GM12891 (cell line): ENCODE measurements around the gene DIP2C.

Source experiments
- DNase-seq: peaks from one replicate; pipeline ENCODE4 v3.0.0; 2011; ENCODE audit warnings: low spot score; ENCODE audit not compliant: insufficient read length
- FAIRE-seq: peaks from 2 replicates; lab custom pipeline; 2011; peaks lifted over from hg19 to GRCh38; lab: Jason Lieb, UNC
- PAX5 ChIP-seq: IDR thresholded peaks from 2 replicates; pipeline ENCODE4 v1.6.1; 2011; ENCODE audit warnings: low read length, moderate library complexity, mild to moderate bottlenecking; ENCODE audit not compliant: insufficient read depth, severe bottlenecking
- POLR2A ChIP-seq: IDR thresholded peaks from 2 replicates; pipeline ENCODE4 v1.6.1; 2011; ENCODE audit warnings: low read depth, low read length, control low read depth
- POLR2AphosphoS5 ChIP-seq: IDR thresholded peaks from 2 replicates; pipeline ENCODE4 v1.6.1; 2011; ENCODE audit warnings: low read depth, low read length, control low read depth
- POU2F2 ChIP-seq: IDR thresholded peaks from 2 replicates; pipeline ENCODE4 v1.6.1; 2011; ENCODE audit warnings: low read depth, mild to moderate bottlenecking, control low read depth, low read length, moderate library complexity
- SPI1 ChIP-seq: IDR thresholded peaks from 2 replicates; pipeline ENCODE4 v1.6.1; 2011; ENCODE audit warnings: low read depth, low read length, control low read depth
- TAF1 ChIP-seq: IDR thresholded peaks from 2 replicates; pipeline ENCODE4 v1.6.1; 2011; ENCODE audit warnings: low read depth, low read length, control low read depth

DIP2C gene

GRCh38 chr10:393787-394438, 295.6 kb downstream of the DIP2C start:
- DNase-seq = no peak
- peak; percentile 47 for FAIRE-seq
- no peak for TF ChIP-seq POLR2AphosphoS5
- no peak for TF ChIP-seq POLR2A
- TF ChIP-seq SPI1 = no peak
- no peak for TF ChIP-seq TAF1
- TF ChIP-seq PAX5 = no peak
- TF ChIP-seq POU2F2 = no peak

DNA sequence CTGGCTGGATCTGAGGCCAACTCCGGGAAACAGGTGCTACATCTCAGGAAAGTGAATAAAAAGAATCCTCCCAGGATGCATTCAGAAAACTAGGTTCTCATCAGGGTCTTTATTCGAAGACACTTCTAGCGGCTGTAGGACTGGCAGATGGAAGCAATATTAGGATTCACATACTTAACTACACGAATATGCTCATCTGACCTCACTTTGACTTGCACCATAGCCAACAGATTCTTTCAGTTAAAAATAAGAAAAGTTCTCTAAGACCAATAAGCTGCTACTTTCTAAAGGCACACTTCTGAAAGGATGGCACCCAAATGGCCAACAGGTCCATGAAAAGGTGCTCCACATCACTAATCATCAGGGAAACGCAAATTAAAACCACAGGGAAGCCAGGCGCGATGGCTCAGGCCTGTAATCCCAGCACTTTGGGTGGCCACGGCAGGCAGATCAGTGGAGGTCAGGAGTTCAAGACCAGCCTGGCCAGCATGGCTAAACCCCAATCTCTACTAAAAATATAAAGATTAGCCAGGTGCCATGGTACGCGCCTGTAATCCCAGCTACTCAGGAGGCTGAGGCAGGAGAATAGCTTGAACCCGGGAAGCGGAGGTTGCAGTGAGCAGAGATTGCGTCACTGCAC, 296.2 kb downstream of the DIP2C start:
- no peak for FAIRE-seq
- no peak for TF ChIP-seq POU2F2
- no peak for TF ChIP-seq POLR2A
- TF ChIP-seq PAX5 = no peak
- TF ChIP-seq SPI1 = no peak
- TF ChIP-seq TAF1 = no peak
- TF ChIP-seq POLR2AphosphoS5 = no peak
- DNase-seq = no peak

DNA sequence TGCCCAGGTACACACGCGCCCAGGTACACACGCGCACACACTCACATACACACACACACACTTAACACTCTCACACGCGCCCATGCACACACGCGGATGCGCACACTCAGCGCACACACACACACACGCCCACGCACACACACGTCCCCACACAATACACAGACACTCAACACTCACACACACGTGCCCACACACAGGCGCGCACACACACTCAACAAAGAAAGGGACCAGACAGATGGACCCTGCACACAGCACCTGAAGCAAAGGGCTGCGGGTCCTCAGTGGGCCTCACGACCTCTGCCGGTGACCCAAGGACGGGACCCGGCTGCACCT, 296.8 kb downstream of the DIP2C start:
- no peak for TF ChIP-seq SPI1
- TF ChIP-seq PAX5 = no peak
- TF ChIP-seq POLR2AphosphoS5 = no peak
- TF ChIP-seq POLR2A = no peak
- TF ChIP-seq TAF1 = no peak
- TF ChIP-seq POU2F2 = no peak
- no peak for DNase-seq
- FAIRE-seq = no peak

DNA sequence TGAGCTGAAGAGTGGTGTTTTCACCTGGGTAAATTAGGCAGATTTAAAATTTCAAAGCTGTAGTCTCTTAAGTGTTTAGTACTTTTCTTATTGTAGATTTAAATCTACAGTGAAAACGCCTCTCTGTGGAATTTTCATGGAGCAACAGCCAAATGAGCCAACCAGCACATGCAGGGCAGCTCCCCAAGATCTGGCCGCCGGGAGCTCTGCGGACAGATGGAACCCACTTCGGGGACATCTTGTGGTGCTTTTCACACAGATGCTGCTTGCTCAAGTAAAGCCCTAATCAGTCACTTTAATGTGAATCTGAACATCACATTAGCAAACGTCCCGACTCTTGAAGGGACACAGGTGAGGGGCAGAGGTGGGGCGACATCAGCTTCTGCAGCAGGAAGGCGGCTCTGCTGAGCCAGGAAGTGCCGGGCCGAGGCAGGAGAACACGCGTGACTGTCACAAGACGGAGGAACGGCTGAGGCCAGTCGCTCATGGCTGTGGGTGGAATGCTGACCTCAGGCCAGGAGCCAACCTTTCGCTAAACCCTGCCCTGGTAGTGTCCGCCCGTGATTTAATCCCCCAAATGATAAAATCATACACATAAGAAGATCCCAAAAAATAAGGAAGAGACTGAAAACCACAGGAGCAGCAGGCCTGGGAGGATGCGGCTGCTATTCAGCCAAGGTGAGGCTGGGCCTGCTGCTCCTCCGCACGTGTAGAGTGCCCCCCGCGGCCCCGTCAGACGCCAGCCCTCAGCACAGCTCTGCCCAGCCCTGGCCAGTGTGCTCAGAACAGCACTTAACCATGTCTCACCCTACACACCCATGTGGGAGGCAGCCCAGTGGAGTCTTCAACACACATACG, 297.4 kb downstream of the DIP2C start:
- DNase-seq = no peak
- no peak for FAIRE-seq
- TF ChIP-seq POLR2AphosphoS5 (no peak), POU2F2 (no peak), SPI1 (no peak), TAF1 (no peak), POLR2A (no peak), PAX5 (no peak)

DNA sequence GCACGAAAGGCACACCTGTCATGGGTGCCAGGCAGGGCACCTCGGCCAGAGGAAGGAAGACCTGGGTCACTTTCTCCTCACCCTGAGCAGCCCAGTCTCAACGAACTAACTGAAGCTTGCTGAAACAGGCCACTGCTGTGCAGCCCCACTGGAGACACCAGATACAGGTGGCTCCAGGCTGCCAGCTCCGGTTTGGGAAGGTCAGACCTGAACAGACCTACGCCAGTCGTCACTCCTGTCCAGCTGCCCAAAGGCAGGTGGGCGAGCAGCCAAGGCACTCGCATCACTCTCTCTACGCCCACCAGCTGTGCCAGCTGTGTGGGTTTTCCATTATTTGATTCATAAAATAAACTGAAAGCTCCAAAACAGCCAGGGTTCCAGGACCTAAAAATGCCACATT, 298.2 kb downstream of the DIP2C start:
- FAIRE-seq = no peak
- DNase-seq = no peak
- TF ChIP-seq SPI1 (no peak), PAX5 (no peak), POLR2A (no peak), POU2F2 (no peak), POLR2AphosphoS5 (no peak), TAF1 (no peak)

GRCh38 chr10:390449-391100, 298.9 kb downstream of the DIP2C start:
- DNase-seq (no peak), FAIRE-seq (no peak)
- TF ChIP-seq TAF1 (no peak), PAX5 (no peak), POLR2A (no peak), POU2F2 (no peak), POLR2AphosphoS5 (no peak), SPI1 (no peak)

DNA sequence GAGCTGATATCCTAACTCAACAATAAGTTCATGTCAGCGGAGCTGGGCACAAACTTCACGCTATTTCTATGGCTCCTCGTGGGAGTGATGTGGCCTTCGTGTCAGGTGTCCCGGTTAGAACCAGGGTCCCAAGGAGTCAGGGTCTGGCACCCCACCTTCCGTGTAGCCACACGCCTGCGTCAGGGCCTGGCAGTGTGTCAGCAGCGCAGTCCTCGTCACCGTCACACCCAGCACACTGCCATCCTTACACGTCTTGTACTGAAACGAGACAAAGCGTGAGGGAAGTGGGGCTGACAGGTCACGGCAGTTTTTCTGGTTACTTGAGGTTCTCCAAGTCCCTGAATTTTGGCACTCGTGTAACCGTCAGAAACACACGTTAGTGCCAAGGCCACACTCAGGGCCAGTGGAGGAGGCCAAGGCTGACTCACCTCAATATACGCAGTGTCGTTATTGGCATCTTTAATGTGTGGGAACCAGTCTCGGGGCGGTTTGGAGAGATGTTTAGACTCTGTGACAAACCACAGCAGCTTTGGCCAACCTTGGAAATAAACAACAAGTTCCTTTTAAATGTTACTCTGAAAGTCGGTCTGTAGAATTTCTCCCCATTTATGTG, 299.5 kb downstream of the DIP2C start:
- TF ChIP-seq TAF1 = no peak
- no peak for TF ChIP-seq POLR2A
- TF ChIP-seq POU2F2 = no peak
- TF ChIP-seq POLR2AphosphoS5 = no peak
- TF ChIP-seq PAX5 = no peak
- DNase-seq (no peak), FAIRE-seq (no peak)

DNA sequence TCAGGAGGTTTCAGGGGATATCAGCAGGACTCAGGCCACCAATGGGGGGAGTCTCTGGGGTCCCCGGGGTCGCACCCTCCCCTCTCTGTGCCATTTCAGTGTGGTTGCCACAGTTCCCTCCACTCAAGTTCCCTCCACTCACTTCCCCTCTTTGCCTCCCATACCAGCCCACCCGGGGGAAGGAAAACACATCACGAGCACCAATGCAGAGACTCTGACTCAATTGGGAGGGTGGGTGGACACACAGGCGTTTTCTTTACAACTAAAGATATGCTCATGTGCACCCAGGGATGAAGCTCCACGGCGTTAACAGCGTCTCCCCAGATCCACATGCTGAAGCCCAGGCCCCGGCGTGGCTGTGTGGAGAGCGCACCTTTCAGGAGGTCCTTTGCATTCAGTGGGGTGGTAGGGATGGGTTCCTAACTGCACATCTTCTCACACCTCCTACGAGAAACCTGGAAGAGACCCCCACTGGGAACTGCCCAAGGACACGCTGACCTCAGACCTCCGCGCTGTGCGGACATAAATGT, 300.1 kb downstream of the DIP2C start:
- DNase-seq = no peak
- no peak for FAIRE-seq
- TF ChIP-seq SPI1 (no peak), TAF1 (no peak), POU2F2 (no peak), POLR2A (no peak), PAX5 (no peak), POLR2AphosphoS5 (no peak)

GRCh38 chr10:388661-389045, 300.8 kb downstream of the DIP2C start:
- FAIRE-seq = no peak

More at GRCh38 chr10:388661-389045, 300.8 kb downstream of the DIP2C start:
- no peak for TF ChIP-seq POLR2AphosphoS5
- no peak for TF ChIP-seq TAF1
- no peak for TF ChIP-seq POU2F2
- TF ChIP-seq SPI1 = no peak
- TF ChIP-seq PAX5 = no peak
- TF ChIP-seq POLR2A = no peak
- no peak for DNase-seq
